ENCODE measurements around the gene EDC3. TPM values are rescaled to one million over a fixed set of nuclear protein-coding genes. Genes with fewer than 3 reads are reported as not detected.

The EDC3 gene
- total and polyA plus RNA-seq, 11 donors, result 7.3 to 23.0 (median 16.5) TPM

DNA sequence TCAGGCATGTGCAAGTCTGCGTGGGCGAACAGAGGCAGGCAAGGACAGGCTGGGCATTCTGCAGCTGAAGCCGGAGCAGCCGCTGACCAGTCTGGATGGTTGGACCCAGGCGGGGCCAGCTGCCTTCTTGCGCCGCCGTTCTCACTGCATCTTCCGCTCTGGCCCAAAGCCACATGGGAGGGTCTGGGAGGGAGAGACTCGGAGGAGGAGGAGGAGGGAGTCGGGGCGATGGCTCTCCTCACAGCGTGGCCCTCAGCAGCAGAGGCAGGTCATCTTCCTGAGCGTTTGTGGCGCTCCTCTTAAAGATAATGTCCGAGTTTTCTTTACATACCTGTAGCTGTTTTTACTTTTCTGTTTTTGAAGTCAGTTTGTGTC is 74.3 kb downstream of the EDC3 start:
- Histone ChIP-seq H3K36me3 (peaks cover 12 to 93% (median 76%) of the 10 kb centered on the region in 9 donors), H3K4me3 (no peak overlapping the region), H3K27ac (no peak overlapping the region), H3K9me3 (no peaks in the 10 kb centered on the region), H3K27me3 (no peaks in the 10 kb centered on the region), H3K4me1 (peaks cover 3 to 54% (median 39%) of the 10 kb centered on the region in 12 donors)
- 79 to 87% (median 83%) methylated on average over 12 to 16 of the region's 16 CpGs for WGBS, 4 donors
- no peak for DNase-seq
- TF ChIP-seq, protein P1, sequence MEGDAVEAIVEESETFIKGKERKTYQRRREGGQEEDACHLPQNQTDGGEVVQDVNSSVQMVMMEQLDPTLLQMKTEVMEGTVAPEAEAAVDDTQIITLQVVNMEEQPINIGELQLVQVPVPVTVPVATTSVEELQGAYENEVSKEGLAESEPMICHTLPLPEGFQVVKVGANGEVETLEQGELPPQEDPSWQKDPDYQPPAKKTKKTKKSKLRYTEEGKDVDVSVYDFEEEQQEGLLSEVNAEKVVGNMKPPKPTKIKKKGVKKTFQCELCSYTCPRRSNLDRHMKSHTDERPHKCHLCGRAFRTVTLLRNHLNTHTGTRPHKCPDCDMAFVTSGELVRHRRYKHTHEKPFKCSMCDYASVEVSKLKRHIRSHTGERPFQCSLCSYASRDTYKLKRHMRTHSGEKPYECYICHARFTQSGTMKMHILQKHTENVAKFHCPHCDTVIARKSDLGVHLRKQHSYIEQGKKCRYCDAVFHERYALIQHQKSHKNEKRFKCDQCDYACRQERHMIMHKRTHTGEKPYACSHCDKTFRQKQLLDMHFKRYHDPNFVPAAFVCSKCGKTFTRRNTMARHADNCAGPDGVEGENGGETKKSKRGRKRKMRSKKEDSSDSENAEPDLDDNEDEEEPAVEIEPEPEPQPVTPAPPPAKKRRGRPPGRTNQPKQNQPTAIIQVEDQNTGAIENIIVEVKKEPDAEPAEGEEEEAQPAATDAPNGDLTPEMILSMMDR (IDR thresholded peaks at IDR 0.05), result no peak
- no peak for TF ChIP-seq POLR2A (IDR thresholded peaks at IDR 0.05)
- ATAC-seq, result no peak
- intact Hi-C loops (cut with DNase I), result loop anchor here in 1 of 10 donors (5.0 kb wide), 1 partner anchor 244 kb away; no protein-coding TSS in a partner anchor

DNA sequence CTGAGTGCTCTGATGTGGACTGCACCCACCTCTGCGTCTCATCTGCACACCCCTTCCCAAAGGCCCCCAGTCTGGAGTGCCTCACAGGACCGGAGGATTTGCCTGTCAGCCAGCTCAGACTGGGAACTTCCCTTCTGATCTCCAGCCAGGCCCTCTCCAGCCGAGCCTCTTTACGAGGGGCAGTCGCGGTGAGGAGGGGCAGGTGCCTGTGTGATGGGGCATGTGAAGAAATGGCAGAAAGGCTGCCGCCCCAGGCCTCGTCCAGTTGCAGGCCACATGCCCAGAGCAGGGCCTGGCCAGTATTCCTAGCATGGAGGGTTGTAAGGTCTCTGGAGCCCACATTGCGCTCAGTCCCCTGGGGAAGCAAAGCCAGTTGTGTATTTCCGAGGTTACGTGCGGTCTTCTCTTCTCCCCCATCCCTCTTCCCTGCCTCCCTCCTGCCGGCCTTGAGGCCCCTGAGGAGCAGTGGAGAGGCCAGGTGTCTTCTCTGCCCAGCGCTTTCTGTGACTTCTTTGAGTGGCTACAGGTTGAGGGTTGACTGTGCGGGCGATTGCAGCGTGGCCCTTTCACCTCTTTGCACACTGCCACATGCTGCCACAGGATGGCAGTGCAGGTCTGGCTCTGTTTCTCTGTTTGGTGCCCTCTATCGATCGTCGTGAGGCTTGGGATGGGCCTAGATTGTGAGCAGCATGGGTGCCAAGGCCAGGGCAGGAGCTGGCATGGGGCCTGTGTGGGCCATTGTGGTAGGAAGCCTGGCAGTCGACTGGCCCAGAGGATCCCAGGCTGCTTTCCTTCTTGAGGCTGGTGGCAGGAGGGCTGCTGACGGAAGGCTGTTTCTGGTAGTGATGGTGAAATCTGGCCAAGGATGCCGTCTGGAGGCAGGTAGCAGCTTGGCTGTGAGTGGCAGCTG is 74.9 kb downstream of the EDC3 start:
- Histone ChIP-seq H3K27ac (peak overlapping the region in 1 of 12 donors; percentile 14), H3K36me3 (peaks cover 11 to 86% (median 69%) of the 10 kb centered on the region in 9 donors), H3K4me3 (no peak overlapping the region), H3K4me1 (peaks cover 3 to 58% (median 40%) of the 10 kb centered on the region in 12 donors), H3K9me3 (no peaks in the 10 kb centered on the region), H3K27me3 (no peaks in the 10 kb centered on the region)
- peak in 4 of 5 donors; percentile 55 to 81 (median 74) for DNase-seq
- TF ChIP-seq, protein P1 (IDR thresholded peaks at IDR 0.05), result peak; percentile 49 to 87 (median 68)
- TF ChIP-seq POLR2A (IDR thresholded peaks at IDR 0.05), result no peak
- ATAC-seq, result peak; percentile 47 to 61 (median 56)
- intact Hi-C loops (cut with DNase I), result loop anchor here in 1 of 10 donors (5.0 kb wide), 1 partner anchor 244 kb away; no protein-coding TSS in a partner anchor
- 55 to 59% (median 56%) methylated on average over 23 of the region's 23 CpGs for WGBS, 4 donors

DNA sequence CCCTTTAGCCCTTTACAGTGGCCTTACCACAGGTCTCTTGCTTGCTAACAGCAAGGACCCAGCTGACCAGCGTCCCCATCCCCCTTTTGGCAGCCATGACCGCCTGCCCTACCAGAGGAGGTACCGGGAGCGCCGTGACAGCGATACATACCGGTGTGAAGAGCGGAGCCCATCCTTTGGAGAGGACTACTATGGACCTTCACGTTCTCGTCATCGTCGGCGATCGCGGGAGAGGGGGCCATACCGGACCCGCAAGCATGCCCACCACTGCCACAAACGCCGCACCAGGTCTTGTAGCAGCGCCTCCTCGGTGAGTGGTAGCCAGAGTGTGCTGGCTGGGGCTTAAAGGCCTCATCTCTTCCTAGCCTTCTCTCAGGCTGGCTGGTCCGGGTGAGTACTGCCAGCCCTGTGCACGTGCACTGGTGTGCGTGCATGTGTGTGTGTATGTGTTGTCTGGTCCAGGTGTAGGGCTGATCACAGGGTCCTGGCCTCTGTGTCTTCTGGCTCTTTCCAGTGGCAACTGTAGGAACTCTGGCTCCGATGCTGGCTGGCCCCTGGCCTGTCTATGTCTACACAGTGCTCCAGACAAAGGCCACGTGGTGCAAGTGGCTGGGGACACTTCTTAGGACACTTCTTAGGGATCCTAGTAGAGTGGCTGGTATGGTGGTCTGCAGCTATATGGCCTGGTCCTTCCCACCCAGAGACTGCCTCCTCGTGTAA is 75.7 kb downstream of the EDC3 start:
- intact Hi-C loops (cut with DNase I), result loop anchor here in 9 of 10 donors (5.0 to 10.0 kb wide), 5 partner anchors 78 to 243 kb away; partner anchors contain the start of genes UBL7 (in 7 of the 9), ARID3B (in 2 of the 9) and ULK3 (in 1 of the 9)
- Histone ChIP-seq H3K4me3 (no peak overlapping the region), H3K27ac (no peak overlapping the region), H3K27me3 (no peaks in the 10 kb centered on the region), H3K9me3 (no peaks in the 10 kb centered on the region), H3K4me1 (peaks cover 3 to 61% (median 40%) of the 10 kb centered on the region in 12 donors), H3K36me3 (peaks cover 8 to 78% (median 61%) of the 10 kb centered on the region in 9 donors)
- no peak for TF ChIP-seq POLR2A (IDR thresholded peaks at IDR 0.05)
- TF ChIP-seq, protein P1 (IDR thresholded peaks at IDR 0.05), result no peak
- WGBS, 4 donors, result 86 to 94% (median 91%) methylated on average over 27 of the region's 27 CpGs
- DNase-seq, result peak in 1 of 5 donors; percentile 69
- no peak for ATAC-seq

Data from heart left ventricle (tissue), 16 donors.